IPS DF 4.7 (cell line): ENCODE measurements around the gene SFTPD.
"Not testable (repeated sequence)": the region's sequence is repeated elsewhere in the genome, so short reads cannot be mapped to it uniquely, and the experiment has no call there.

Source experiments
- DNase-seq: peaks from one replicate; pipeline ENCODE4 v3.0.0-alpha.2; 2013; ENCODE audit warnings: low spot score; ENCODE audit errors: extremely low read depth

The SFTPD gene

DNA sequence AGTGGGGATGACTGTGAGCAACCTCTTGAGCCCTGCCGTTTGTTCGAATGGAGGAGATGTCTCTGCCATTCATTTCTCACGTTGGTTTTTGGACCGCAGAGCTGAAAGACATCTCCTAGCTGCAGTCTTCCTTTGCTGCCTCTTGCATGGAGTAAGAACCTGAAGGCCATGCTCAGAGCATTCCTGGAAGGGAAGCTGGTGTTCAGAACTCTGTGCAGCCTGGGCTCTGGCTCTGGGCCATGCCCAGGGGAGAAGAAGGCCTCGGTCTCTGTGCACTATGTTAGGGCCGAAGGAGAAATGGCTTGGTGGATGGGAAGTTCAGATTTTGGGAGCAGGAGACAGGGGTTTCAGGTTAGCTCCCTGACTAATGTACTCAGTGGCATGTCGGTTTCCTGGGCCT, 22.9 kb downstream of the SFTPD start:
- DNase-seq, result no peak

DNA sequence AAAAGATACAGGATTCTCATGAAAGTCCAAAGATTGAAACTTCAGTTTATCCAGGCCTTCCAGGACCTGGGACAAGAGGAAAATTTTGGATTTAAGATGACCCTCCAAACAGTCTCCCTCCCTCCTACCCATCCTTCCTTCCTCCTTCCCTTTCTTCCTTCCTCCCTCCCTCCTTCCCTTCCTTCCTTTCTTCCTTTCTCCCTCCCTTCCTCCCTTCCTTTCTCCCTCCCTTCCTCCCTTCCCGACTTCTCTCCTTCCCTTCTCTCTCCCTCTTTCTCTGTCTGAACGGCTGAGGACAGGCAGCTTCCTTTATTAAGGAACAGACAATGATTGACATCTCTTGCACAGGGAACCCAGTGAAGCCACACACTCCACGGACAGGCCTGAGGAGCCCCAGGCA, 23.3 kb downstream of the SFTPD start:
- DNase-seq, result no peak

DNA sequence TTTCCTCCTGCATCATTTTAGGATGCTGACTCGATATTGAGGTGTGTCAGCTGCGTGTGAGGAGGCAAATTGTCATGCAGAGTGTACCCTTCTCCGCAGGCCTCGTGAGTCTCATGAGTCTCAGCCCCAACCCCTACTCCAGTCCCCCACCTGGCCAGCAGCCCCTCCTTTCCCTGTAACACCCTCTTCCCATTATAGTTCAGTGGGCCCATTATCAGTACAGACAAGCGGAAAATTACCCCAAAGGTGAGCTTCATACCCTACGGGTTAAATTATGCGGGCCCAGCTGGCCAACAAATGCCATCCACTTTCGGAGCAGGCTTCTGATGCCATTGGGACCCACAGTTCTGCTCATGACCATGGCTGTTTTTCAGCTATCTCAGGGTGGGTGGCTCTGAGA, 25.2 kb downstream of the SFTPD start:
- no peak for DNase-seq

DNA sequence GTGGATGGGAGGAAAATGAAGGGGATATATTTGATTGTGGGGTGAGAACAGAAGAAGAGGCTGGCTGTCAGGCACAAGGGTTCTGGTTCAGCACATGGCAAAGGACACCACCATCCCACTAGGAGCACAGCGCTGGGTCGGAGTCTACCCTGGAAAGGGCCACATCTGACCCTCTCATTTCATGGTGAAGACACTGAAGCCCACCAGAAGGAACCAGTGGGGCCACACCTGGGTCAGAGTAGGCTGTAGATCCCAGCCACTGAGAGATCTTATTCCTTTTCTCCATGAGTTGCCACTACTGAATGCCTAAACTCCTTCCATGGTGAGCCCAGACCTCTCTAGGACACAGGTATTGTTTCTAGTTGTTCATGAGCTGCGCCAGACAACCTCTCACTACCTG, 25.8 kb downstream of the SFTPD start:
- DNase-seq, result no peak

DNA sequence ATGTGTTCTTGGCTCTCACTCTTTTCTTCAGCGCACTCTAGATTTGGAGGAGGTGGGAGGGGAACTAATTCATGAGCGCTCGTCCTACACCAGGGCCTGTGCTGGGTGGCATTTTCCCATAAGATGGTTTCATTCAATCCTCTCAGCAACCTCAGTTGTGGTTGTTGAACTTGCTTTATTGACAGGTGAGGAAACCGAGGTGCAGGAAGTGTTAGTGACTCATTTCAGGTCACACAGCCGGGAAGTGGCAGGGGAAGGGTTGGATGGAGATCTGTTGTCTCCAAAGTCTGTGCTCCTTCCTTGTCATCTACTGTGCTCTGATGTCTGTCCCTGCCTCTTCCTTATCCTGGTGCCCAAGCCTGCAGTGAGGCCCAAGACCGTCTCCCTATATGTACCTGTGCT, 26.9 kb downstream of the SFTPD start:
- not testable (repeated sequence) for DNase-seq

DNA sequence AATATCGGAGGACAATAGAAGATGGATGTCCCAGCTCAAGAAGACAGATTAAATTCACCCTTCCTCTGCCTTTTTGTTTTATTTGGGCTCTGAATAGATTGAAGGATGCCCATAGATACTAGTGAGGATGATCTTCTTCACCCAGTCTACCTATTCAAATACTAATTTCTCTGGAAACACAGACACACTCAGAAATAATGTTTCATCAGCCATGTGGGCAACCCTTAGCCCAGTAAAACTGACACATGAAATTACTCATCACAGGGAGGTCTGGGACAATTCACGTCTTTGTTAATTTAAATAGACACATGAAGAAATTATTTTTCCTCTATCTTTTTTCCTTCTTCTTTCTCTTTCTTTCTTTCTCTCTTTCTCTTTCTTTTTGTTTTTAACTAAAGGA, 33.1 kb downstream of the SFTPD start:
- not testable (repeated sequence) for DNase-seq

DNA sequence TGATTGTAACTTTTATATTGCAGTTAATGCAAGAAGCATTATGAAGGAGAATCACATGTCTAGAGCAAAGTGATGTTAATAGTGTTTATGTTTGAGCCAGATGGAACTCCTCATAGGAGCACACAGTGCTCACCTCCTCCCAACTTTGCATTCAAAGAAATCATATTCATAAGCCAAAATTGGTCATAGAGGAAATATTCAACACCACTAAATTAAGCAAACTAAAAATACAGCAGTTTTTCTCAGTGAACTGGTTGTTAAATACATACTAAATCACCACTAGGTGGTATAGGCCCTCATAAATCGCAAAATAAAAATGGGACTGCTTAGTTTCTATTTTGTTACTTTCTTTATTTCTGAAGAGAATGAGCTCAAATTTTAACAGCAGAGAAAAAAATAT, 34.4 kb downstream of the SFTPD start:
- DNase-seq, result not testable (repeated sequence)

DNA sequence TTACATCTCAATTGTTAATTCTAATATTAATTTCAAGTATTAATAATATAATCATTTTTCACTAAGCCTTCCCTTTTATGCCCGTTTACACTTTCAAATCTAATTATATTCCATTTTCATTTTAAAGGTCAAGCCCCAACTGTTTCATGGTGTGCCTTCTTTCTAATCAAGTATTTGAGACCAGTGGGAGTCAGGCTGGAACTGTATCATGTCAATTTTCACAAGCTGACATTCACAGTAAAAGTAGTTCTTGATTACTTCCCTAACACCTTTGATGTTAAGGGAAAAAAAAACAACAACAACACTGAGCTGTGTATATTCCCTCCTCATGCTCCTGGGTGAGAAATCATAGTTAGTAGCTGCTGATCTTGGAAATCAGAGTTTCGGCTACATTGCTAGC, 38.1 kb downstream of the SFTPD start:
- no peak for DNase-seq

DNA sequence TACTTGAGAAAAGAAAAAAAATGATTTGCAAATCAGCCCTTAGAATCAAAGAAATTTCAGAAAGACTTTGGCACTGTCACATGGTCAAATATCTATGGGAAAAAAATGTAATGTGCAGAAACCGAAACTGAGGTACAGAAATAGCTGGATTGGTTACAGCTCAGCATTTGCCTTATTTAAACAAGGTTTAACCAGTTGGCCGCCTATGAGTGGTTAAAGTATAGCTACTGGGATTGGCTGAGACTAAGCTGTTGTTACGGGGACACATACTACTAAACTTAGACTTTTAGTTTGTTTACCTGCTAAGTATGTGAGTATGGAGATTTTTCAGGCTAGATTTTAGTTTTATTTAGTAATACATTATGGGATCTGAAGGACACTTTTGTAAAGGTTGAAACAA, 38.6 kb downstream of the SFTPD start:
- no peak for DNase-seq

DNA sequence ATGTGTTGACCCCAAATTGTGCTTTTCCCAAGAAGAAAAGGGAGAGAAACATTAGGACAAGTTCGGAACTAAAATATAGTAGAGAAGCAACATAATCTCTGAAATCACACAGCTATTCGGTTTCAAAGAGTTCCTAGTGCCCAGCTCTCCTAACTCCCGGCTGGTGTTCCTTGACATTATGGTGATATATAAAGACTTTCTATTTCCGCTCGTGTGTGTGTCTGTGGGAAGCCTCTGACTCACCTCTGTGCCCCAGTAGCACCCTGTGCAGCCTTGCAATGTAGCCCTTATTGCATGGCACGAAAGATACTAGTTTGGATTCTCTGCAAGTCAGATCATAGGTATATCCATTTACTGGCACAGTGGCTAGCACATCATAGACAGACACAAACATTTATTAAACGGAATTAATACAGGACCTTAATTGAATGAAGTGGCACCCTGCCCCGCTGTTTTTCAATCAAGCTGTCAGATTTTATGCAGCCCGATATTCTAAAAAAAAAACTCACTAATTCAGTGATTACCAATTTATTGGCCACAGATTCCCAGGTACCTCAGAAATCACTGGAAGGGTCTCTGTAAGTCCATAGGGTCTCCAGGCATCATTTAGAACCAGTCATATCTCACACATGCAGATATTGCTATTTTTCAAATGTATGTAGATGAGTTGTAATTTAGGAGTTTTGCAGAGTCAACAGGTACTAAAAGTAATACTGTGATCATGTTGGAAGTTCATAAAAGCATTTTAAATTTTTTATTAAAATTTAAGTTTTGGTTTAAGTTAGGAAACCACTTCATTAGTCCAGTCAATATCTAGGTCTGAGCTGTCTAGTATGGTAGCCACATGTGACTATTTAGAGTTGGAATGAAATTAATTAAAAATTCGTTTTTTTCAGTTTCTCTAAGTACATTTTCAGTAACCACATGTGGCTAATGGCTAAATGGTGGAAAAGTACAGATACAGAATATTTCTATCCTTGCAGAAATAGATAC, 43.3 kb downstream of the SFTPD start:
- no peak for DNase-seq

DNA sequence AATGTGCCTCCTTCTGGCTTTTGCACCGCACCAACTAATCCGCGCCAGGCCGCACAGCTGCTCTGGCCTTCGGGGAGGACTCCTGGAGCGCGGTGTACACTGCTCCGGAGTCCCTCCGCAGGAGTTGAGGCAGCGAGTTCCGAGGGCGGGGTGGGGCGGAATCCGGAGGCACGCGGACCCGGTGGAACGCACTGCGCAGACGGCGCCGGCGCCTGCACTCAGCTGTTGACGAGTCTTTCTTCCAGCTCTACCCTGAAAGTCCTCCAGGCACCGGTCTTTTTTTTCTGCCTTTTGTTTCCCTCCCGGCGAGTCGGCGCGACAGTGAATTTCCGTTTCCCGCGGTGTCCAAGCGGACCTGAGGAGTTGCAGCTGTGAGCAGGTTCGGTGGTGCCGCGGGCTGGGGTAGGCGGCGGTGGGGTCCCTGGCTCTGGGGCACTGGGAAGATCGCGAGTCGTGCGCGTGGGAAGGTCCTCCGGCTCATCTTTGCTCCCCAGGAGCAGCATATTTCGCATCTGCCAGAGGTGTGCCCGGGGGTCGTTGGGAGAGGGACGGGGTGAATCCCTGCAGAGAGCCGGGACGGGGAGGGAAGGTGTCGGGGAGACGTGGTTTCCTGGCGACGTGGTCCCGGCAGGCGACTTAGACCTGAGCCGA, 44.1 kb downstream of the SFTPD start:
- DNase-seq, result no peak

DNA sequence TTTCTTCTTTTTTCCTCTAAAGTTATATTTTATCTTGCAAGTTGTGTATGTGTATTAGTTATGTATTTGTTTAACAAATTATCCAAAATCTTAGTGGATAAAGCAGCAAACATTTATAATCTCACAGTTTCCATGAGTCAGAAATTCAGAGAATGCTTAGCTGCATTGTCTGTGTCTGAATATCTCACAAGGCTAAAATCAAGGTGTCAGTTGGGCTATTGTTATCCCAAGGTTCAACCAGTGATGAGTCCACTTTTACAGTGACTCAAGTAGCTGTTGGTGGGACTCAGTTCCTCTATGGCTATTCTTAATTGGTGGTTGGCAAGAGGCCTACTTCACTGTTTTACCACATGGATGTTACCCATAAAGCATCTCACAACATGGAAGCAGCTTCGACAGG, 47.3 kb downstream of the SFTPD start:
- DNase-seq, result not testable (repeated sequence)

DNA sequence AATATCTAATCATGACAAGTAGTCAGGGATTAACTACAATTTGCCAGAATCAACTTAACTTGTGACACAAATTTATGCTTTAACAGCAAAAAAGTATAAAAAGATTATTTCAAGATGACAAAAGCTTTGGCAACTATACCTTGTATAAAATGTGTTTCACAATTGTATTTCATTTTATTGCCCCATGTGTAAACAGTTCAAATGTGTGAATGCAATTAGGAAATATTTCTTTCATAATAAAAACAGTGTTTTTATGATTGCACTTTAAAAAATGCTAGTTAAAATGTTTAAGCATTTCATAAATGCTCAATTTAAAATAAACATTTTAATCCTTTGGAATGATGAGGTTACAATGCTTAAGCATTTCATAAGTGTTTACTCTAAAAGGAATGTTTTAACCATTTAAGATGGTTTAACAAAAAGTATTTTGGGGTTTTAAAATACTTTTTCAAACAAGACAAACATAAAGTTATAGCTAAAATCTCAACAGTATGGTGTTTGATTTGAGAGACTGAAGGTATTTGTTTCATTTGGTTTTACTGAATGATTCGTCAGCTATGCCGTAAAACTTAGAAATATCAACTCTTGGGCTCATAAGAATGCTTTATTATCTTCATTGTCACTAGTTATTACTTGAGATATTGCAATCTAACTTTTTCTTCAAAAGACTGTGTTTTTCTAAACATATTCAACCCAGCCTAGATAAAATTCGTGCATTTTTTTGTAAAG, 50.1 kb downstream of the SFTPD start:
- DNase-seq, result no peak

DNA sequence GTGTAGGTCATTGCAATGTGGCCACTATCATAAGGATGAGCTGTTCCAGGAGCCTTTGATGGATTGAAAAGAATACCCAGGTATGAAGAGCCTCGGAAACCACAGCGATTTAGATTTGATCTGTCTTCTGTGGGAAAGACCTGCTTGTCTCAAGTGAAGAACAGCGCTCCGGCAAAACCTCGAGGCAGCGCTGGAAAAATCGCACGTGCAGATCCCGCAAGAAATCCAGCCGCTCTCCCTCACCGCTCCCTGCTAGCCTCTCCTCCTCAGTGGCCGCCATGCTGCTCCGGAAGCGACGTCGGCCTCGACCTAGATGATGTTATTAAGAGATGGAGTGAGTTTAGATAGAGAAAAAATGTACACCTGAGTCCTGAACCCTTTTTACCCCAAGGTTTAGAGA, 56.0 kb downstream of the SFTPD start:
- DNase-seq, result not testable (repeated sequence)

DNA sequence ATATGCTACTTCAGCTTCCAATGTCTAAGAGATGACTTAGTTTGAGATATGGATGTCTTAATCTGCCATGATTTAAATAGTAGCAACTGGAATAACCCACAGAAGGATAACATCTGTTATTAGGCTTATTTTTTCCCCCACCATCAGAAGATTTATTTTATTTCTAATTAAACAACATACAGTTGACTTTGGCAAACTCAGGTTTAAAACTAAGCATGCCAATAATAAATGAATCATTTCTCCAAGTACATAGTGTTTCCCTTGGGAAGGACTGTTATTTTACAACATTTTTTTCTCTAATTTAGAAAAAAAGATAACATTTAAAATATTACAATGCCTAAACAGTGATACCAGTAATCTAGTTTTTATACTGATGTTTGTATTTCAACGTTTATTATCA, 58.4 kb downstream of the SFTPD start:
- no peak for DNase-seq

DNA sequence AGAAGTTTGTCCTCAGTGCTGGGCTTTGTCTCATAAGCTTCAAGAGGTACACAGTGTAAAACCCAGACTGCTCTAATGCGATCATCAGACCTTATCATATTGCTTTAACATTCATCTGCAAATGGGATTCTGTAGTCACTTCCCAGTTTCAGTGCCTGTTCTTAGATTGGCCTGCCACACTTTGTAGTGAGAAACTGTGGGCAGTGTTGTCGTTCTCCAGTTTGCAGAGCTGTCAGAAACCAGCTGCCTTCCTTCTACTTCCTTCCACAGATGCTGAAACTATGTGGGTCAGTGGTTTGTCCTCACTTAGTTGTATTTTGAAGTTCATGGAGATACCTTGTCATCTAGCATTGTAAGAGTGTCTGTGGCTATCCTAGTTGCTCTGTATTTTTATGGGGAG, 59.9 kb downstream of the SFTPD start:
- DNase-seq, result not testable (repeated sequence)
